ENCODE results near the gene INHBB. TPM values are rescaled to one million over a fixed set of nuclear protein-coding genes. Genes with fewer than 3 reads are reported as not detected.

Gene INHBB
- total RNA-seq, 2 experiments from 2014 or later, result not detected

- TF ChIP-seq, protein P1, sequence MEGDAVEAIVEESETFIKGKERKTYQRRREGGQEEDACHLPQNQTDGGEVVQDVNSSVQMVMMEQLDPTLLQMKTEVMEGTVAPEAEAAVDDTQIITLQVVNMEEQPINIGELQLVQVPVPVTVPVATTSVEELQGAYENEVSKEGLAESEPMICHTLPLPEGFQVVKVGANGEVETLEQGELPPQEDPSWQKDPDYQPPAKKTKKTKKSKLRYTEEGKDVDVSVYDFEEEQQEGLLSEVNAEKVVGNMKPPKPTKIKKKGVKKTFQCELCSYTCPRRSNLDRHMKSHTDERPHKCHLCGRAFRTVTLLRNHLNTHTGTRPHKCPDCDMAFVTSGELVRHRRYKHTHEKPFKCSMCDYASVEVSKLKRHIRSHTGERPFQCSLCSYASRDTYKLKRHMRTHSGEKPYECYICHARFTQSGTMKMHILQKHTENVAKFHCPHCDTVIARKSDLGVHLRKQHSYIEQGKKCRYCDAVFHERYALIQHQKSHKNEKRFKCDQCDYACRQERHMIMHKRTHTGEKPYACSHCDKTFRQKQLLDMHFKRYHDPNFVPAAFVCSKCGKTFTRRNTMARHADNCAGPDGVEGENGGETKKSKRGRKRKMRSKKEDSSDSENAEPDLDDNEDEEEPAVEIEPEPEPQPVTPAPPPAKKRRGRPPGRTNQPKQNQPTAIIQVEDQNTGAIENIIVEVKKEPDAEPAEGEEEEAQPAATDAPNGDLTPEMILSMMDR (IDR thresholded peaks at IDR 0.05), result no peak
- POLR2A ChIA-PET, result no interaction called here
- ATAC-seq (ENCODE audit: poor library complexity), result no peak
- no peak for DNase-seq
- peaks cover 13% of the 10 kb centered on the region for H3K4me1 Mint-ChIP-seq (ENCODE audit: low read depth)
- Histone ChIP-seq H3K27ac (ENCODE audit: low read depth in 1 of 2, low read length in 2 of 2) (no peak overlapping the region), H3K9me3 (ENCODE audit: control insufficient read depth in 1 of 2, insufficient read depth in 1 of 2, low read length in 2 of 2) (peaks cover 0 to 8% of the 10 kb centered on the region in 2 experiments), H3K27me3 (ENCODE audit: control insufficient read depth in 1 of 2, insufficient read depth in 2 of 2, low read length in 2 of 2) (peaks cover 22 to 42% of the 10 kb centered on the region in 2 experiments), H3K4me1 (ENCODE audit: insufficient read depth, low read length) (peaks cover 20% of the 10 kb centered on the region), H3K36me3 (ENCODE audit: insufficient read depth, low read length) (no peaks in the 10 kb centered on the region), H3K4me3 (ENCODE audit: low read length) (no peak overlapping the region)
- no peaks in the 10 kb centered on the region for H3K36me3 Mint-ChIP-seq (ENCODE audit: low read depth)
- H3K27ac Mint-ChIP-seq, result no peak overlapping the region
- H3K4me3 Mint-ChIP-seq, result no peak overlapping the region
- H3K27me3 Mint-ChIP-seq, result peaks cover 53% of the 10 kb centered on the region
- H3K9me3 Mint-ChIP-seq, result no peaks in the 10 kb centered on the region
- CTCF ChIA-PET, result no interaction called here
- intact Hi-C loops (cut with DNase I, micrococcal nuclease), result loop anchor here in 1 of 2 experiments (5.0 kb wide), 1 partner anchor 333 kb away; no protein-coding TSS in a partner anchor
Measured at GRCh38 chr2:120349440-120349921, 3.5 kb downstream of the INHBB start.

- intact Hi-C loops (cut with DNase I, micrococcal nuclease), result no loop called here
- no peak overlapping the region for H3K27ac Mint-ChIP-seq
- ATAC-seq (ENCODE audit: poor library complexity), result no peak
- peaks cover 13% of the 10 kb centered on the region for H3K4me1 Mint-ChIP-seq (ENCODE audit: low read depth)
- no peak overlapping the region for H3K4me3 Mint-ChIP-seq
- peaks cover 24 to 42% of the 10 kb centered on the region in 2 experiments for H3K27me3 ChIP-seq (ENCODE audit: control insufficient read depth in 1 of 2, insufficient read depth in 2 of 2, low read length in 2 of 2)
- no peaks in the 10 kb centered on the region for H3K36me3 Mint-ChIP-seq (ENCODE audit: low read depth)
- no peaks in the 10 kb centered on the region for H3K9me3 Mint-ChIP-seq
- H3K27me3 Mint-ChIP-seq, result peaks cover 59% of the 10 kb centered on the region
- H3K27ac ChIP-seq (ENCODE audit: low read depth in 1 of 2, low read length in 2 of 2), result no peak overlapping the region
- no peak for DNase-seq
- ChIA-PET POLR2A (no interaction called here), CTCF (no interaction called here)
- no peak overlapping the region for H3K4me3 ChIP-seq (ENCODE audit: low read length)
- H3K9me3 ChIP-seq (ENCODE audit: control insufficient read depth in 1 of 2, insufficient read depth in 1 of 2, low read length in 2 of 2), result peaks cover 0 to 8% of the 10 kb centered on the region in 2 experiments
- H3K36me3 ChIP-seq (ENCODE audit: insufficient read depth, low read length), result no peaks in the 10 kb centered on the region
- TF ChIP-seq, protein P1 (IDR thresholded peaks at IDR 0.05), result no peak
- peaks cover 17% of the 10 kb centered on the region for H3K4me1 ChIP-seq (ENCODE audit: insufficient read depth, low read length)
Measured at GRCh38 chr2:120350080-120350479, 4.1 kb downstream of the INHBB start.

DNA sequence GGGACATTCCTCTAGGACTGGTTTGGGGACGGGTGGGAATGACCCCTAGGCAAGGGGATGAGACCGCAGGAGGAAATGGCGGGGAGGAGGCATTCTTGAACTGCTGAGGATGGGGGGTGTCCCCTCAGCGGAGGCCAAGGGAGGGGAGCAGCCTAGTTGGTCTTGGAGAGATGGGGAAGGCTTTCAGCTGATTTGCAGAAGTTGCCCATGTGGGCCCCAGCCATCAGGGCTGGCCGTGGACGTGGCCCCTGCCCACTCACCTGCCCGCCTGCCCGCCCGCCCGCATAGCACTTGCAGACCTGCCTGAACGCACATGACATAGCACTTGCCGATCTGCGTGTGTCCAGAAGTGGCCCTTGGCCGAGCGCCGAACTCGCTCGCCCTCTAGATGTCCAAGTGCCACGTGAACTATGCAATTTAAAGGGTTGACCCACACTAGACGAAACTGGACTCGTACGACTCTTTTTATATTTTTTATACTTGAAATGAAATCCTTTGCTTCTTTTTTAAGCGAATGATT is 4.9 kb downstream of the INHBB start:
- no peaks in the 10 kb centered on the region for H3K36me3 ChIP-seq (ENCODE audit: insufficient read depth, low read length)
- Mint-ChIP-seq H3K4me3 (no peak overlapping the region), H3K4me1 (ENCODE audit: low read depth) (peaks cover 13% of the 10 kb centered on the region), H3K27me3 (peaks cover 60% of the 10 kb centered on the region), H3K9me3 (no peaks in the 10 kb centered on the region), H3K27ac (no peak overlapping the region), H3K36me3 (ENCODE audit: low read depth) (no peaks in the 10 kb centered on the region)
- DNase-seq (no peak), ATAC-seq (ENCODE audit: poor library complexity) (no peak)
- H3K27me3 ChIP-seq (ENCODE audit: control insufficient read depth in 1 of 2, insufficient read depth in 2 of 2, low read length in 2 of 2), result peaks cover 24 to 42% of the 10 kb centered on the region in 2 experiments
- no peak overlapping the region for H3K4me3 ChIP-seq (ENCODE audit: low read length)
- peaks cover 0 to 8% of the 10 kb centered on the region in 2 experiments for H3K9me3 ChIP-seq (ENCODE audit: control insufficient read depth in 1 of 2, insufficient read depth in 1 of 2, low read length in 2 of 2)
- no peak overlapping the region for H3K27ac ChIP-seq (ENCODE audit: low read depth in 1 of 2, low read length in 2 of 2)
- TF ChIP-seq, protein P1 (IDR thresholded peaks at IDR 0.05), result no peak
- H3K4me1 ChIP-seq (ENCODE audit: insufficient read depth, low read length), result peaks cover 17% of the 10 kb centered on the region
- intact Hi-C loops (cut with DNase I, micrococcal nuclease), result no loop called here
- ChIA-PET POLR2A (no interaction called here), CTCF (no interaction called here)
